ENCODE measurements around the gene OR13G1. TPM values are rescaled to one million over a fixed set of nuclear protein-coding genes. Genes with fewer than 3 reads are reported as not detected.

OR13G1 gene
- total RNA-seq, result not detected
- polyA plus RNA-seq (2013, experiment 1 of 2), result not detected
- not detected for polyA plus RNA-seq (2013, experiment 2 of 2)
- total RNA-seq, result 0 to 0.07 (median 0) reads per million in 172 experiments

GRCh38 chr1:247679639-247680038 lies at the start of gene OR13G1:
TSS of gene OR13G1 (minus strand) at chr1:247679739. CDS start at chr1:247673041, 6,698 bp downstream.
- Histone ChIP-seq H3K4me1 (ENCODE audit: insufficient read depth, low read length) (no peaks in the 10 kb centered on the region), H3K27ac (ENCODE audit: low read depth in 1 of 2, low read length in 2 of 2) (no peak within 1 kb of the TSS), H3K36me3 (ENCODE audit: insufficient read depth, low read length) (no peaks in the 10 kb centered on the region), H3K4me3 (ENCODE audit: low read length) (no peak within 1 kb of the TSS), H3K9me3 (ENCODE audit: control insufficient read depth in 1 of 2, insufficient read depth in 1 of 2, low read length in 2 of 2) (no peaks in the 10 kb centered on the region), H3K27me3 (ENCODE audit: control insufficient read depth in 1 of 2, insufficient read depth in 2 of 2, low read length in 2 of 2) (no peaks in the 10 kb centered on the region)
- no peaks in the 10 kb centered on the region for H3K36me3 Mint-ChIP-seq (ENCODE audit: low read depth)
- H3K4me3 Mint-ChIP-seq, result no peak within 1 kb of the TSS
- intact Hi-C loops (cut with DNase I, micrococcal nuclease), result loop anchor here (5.0 kb wide), 1 partner anchor 1128 kb away; no protein-coding TSS in a partner anchor
- no peaks in the 10 kb centered on the region for H3K9me3 Mint-ChIP-seq
- ChIA-PET CTCF (no interaction called here), POLR2A (no interaction called here)
- H3K27ac Mint-ChIP-seq, result no peak within 1 kb of the TSS
- H3K4me1 Mint-ChIP-seq (ENCODE audit: low read depth), result no peaks in the 10 kb centered on the region
- no peak for ATAC-seq (ENCODE audit: poor library complexity)
- TF ChIP-seq CTCF (IDR thresholded peaks at IDR 0.05), result no peak
- H3K27me3 Mint-ChIP-seq, result no peaks in the 10 kb centered on the region
- DNase-seq, result no peak

DNA sequence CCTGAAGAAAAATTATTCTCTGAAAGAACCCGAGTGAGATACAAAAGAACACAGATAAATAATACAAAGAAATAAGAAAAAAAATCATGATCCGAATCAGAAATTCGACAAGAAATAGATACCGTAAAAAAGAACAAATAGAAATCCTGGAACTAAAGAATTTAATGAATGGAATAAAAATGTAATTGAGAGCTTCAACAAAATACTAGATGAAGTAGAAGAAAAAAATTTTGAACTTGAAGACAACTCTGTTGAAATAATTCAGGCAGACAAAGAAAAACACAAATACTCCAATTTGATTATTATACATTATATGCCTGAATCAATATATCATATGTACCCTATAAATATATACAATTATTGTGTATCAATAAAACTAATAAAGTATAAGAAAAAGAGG lies 41.7 kb upstream of the OR13G1 start:
- ATAC-seq (ENCODE audit: poor library complexity) (no peak), DNase-seq (no peak)
- Mint-ChIP-seq H3K4me3 (no peak overlapping the region), H3K27me3 (no peaks in the 10 kb centered on the region), H3K27ac (no peak overlapping the region), H3K4me1 (ENCODE audit: low read depth) (no peaks in the 10 kb centered on the region), H3K36me3 (ENCODE audit: low read depth) (no peaks in the 10 kb centered on the region), H3K9me3 (peaks cover 16% of the 10 kb centered on the region)
- no peaks in the 10 kb centered on the region for H3K36me3 ChIP-seq (ENCODE audit: insufficient read depth, low read length)
- H3K27ac ChIP-seq (ENCODE audit: low read depth in 1 of 2, low read length in 2 of 2), result no peak overlapping the region
- no peaks in the 10 kb centered on the region for H3K27me3 ChIP-seq (ENCODE audit: control insufficient read depth in 1 of 2, insufficient read depth in 2 of 2, low read length in 2 of 2)
- ChIA-PET CTCF (no interaction called here), POLR2A (no interaction called here)
- TF ChIP-seq CTCF (IDR thresholded peaks at IDR 0.05), result no peak
- H3K4me1 ChIP-seq (ENCODE audit: insufficient read depth, low read length), result no peaks in the 10 kb centered on the region
- peaks cover 4 to 10% of the 10 kb centered on the region in 2 experiments for H3K9me3 ChIP-seq (ENCODE audit: control insufficient read depth in 1 of 2, insufficient read depth in 1 of 2, low read length in 2 of 2)
- intact Hi-C loops (cut with DNase I, micrococcal nuclease), result no loop called here
- H3K4me3 ChIP-seq (ENCODE audit: low read length), result no peak overlapping the region

DNA sequence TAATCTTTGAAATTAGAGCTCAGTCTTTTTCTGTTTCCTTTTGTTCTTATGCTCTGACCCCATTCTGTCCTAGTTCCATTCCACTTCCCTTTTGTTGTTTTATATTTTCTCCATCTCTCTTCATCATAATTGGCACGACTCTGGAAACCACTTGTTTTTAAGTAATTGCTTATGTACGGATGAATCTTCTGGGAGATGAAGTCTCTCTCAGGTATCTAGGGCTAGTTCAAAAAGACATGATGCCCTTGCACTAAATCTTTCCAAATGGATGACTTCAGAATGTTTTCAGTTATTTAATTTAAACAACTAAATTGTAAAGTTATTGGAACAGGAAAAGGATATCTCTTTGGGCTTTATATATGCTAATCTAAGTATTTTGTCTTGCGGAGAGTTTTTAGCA lies 37.0 kb upstream of the OR13G1 start, which contains the start of gene OR6F1:
Gene OR6F1 (minus strand): TSS at position 101 of the 400 bp plus-strand sequence. CDS start 3,891 bp downstream, outside the sequence.
- H3K4me3 Mint-ChIP-seq, result no peak within 1 kb of the TSS
- POLR2A ChIA-PET, result no interaction called here
- no peak within 1 kb of the TSS for H3K27ac Mint-ChIP-seq

More for the DNA sequence above, 37.0 kb upstream of the OR13G1 start, which contains the start of gene OR6F1:
- no peak for TF ChIP-seq CTCF (IDR thresholded peaks at IDR 0.05)
- no peak within 1 kb of the TSS for H3K4me3 ChIP-seq (ENCODE audit: low read length)
- H3K27me3 ChIP-seq (ENCODE audit: control insufficient read depth in 1 of 2, insufficient read depth in 2 of 2, low read length in 2 of 2), result no peaks in the 10 kb centered on the region
- no peaks in the 10 kb centered on the region for H3K36me3 ChIP-seq (ENCODE audit: insufficient read depth, low read length)
- ATAC-seq (ENCODE audit: poor library complexity) (no peak), DNase-seq (no peak)
- CTCF ChIA-PET, result no interaction called here
- H3K4me1 ChIP-seq (ENCODE audit: insufficient read depth, low read length), result no peaks in the 10 kb centered on the region
- peaks cover 2% of the 10 kb centered on the region for H3K9me3 Mint-ChIP-seq
- H3K9me3 ChIP-seq (ENCODE audit: control insufficient read depth in 1 of 2, insufficient read depth in 1 of 2, low read length in 2 of 2), result peaks cover 10% of the 10 kb centered on the region in 2 experiments
- peaks cover 3% of the 10 kb centered on the region for H3K27me3 Mint-ChIP-seq
- no peaks in the 10 kb centered on the region for H3K4me1 Mint-ChIP-seq (ENCODE audit: low read depth)
- no peaks in the 10 kb centered on the region for H3K36me3 Mint-ChIP-seq (ENCODE audit: low read depth)
- no peak within 1 kb of the TSS for H3K27ac ChIP-seq (ENCODE audit: low read depth in 1 of 2, low read length in 2 of 2)
- intact Hi-C loops (cut with DNase I, micrococcal nuclease), result no loop called here

Data from CD4-positive, alpha-beta T cell (primary cell).